HG03439 (cell line): ENCODE data around the gene KIF5A.
"Not testable (repeated sequence)": the region's sequence is repeated elsewhere in the genome, so short reads cannot be mapped to it uniquely, and the experiment has no call there.

Experiments
- ATAC-seq: cut with Tn5 transposase; IDR thresholded peaks from one replicate; pipeline ENCODE4 v1.9.1; 2021; ENCODE audit warnings: mild to moderate bottlenecking, moderate library complexity; ENCODE audit not compliant: unreplicated experiment

Gene KIF5A

DNA sequence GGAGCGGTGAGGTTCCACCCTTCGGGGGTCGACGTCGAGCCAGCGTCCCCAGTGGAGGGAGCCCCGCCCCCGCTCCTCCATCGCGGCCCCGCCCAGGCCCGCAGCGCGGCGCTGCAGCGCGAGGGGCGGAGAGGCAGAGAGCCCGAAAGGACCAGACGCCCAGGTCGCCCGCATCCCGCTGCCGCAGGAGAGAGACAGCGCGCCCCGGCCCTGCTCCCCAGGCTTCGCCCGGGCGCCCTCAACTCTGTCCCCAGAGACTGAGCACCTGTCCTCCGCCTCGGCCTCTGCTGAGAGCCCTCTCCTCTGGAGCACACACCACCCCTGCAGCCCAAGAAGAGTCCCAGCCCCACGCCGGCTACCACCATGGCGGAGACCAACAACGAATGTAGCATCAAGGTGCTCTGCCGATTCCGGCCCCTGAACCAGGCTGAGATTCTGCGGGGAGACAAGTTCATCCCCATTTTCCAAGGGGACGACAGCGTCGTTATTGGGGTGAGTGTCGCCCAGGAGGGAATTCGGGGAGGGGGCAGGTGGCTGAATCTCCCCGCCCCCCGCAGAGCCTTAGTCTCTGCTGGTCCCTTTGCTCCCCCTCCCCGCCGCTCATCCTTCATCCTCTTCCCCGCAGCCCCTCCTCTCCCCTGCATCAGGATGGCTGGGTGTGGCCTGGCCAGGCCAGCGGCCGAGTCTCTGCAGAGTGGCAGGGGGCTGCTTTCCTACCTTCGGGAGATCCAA lies at the start of gene KIF5A:
KIF5A (plus strand) TSS at position 136 of the 732 bp plus-strand sequence; CDS start at position 364, 228 bp downstream.
- no peak for ATAC-seq

DNA sequence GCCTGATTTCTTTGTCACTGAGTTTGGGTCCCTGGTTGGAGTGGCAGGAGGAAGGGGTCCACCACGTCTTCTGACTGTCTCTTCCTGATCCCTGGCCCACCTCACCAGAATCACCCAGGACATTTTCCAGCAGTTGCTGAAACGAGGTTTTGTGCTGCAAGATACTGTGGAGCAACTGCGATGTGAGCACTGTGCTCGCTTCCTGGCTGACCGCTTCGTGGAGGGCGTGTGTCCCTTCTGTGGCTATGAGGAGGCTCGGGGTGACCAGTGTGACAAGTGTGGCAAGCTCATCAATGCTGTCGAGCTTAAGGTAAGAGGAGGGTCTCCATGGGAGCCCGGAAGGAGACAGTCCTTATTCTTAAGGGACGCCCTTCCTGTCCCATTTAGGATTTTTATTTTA lies 49.6 kb upstream of the KIF5A start:
- ATAC-seq: no peak

DNA sequence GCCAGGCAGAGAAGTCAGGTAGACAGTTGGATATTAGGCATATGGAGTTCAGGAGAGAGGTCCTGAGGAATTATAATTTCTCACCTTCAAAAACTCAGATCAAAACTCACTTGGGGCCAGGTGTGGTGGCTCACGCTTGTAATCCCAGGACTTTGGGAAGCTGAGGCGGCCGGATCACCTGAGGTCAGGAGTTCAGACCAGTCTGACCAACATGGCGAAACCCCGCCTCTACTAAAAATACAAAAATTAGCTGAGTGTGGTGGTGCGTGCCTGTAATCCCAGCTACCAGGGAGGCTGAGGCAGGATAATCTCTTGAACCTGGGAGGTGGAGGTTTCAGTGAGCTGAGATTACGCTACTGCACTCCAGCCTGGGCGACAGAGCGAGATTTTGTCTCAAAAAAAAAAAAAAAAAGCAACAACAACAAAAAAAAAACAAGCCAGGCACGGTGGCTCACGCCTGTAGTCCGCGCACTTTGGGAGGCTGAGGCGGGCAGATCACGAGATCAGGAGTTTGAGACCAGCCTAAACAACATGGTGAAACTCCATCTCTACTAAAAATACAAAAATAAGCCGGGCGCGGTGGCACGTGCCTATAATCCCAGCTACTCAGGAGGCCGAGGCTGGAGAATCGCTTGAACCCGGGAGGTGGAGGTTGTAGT lies 47.4 kb upstream of the KIF5A start:
- ATAC-seq: not testable (repeated sequence)

DNA sequence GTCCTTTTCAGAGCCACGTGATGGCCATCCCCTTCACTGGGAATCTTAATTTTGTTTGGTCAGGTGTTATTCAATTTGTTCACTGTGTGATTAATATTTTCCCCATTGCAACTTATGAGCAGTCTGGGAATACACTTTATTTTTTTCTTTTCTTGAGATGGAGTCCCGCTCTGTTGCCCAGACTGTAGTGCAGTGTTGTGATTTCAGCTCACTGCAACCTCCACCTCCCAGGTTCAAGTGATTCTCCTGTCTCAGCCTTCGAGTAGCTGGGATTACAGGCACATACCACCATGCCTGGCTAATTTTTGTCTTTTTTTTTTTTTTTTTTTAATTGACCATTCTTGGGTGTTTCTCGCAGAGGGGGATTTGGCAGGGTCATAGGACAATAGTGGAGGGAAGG lies 43.3 kb upstream of the KIF5A start:
- not testable (repeated sequence) for ATAC-seq

DNA sequence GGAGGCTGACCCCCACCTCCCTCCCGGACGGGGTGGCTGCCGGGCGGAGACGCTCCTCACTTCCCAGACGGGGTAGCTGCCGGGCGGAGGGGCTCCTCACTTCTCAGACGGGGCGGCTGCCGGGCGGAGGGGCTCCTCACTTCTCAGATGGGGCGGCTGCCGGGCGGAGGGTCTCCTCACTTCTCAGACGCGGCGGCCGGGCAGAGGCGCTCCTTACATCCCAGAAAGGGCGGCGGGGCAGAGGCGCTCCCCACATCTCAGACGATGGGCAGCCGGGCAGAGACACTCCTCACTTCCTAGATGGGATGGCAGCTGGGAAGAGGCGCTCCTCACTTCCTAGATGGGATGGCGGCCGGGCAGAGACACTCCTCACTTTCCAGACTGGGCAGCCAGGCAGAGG lies 42.0 kb upstream of the KIF5A start:
- ATAC-seq: not testable (repeated sequence)

DNA sequence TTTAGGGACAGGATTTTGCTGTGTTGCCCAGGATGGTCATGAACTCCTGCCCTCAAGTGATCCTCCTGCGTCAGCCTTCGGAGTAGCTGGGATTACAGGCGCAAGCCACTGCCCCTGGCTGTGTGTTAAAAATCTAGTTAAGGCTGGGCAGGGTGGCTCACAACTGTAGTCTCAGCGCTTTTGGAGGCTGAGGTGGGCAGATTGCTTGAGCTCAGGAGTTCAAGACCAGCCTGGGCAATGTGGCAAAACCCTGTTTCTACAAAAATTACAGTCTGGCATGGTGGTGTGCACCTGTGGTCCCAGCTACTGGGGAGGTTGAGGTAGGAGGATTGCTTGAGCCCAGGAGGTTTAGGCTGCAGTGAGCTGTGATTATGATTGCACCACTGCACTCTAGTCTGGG lies 38.7 kb upstream of the KIF5A start:
- no peak for ATAC-seq

DNA sequence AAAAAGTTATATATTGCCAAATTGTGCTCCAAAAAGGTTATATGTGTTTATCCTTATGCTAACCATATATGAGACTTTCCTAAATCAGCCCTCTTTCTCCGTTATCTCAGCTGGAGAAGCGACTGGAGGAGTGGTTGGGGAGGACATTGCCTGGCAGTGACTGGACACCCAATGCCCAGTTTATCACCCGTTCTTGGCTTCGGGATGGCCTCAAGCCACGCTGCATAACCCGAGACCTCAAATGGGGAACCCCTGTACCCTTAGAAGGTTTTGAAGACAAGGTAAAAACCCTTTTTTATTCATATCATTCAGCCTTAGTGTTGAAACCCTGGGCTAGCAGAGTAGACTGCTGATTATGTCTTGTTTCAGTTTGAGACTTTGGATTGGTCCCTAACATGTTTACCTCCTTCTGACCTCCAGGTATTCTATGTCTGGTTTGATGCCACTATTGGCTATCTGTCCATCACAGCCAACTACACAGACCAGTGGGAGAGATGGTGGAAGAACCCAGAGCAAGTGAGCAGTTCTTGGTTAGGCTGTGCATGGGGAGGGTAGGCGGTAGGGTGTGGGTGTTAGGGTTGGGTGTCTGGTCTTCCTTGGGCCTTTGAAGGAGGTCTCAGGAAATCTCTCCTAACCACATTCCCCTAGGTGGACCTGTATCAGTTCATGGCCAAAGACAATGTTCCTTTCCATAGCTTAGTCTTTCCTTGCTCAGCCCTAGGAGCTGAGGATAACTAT lies 38.1 kb upstream of the KIF5A start:
- ATAC-seq: no peak

DNA sequence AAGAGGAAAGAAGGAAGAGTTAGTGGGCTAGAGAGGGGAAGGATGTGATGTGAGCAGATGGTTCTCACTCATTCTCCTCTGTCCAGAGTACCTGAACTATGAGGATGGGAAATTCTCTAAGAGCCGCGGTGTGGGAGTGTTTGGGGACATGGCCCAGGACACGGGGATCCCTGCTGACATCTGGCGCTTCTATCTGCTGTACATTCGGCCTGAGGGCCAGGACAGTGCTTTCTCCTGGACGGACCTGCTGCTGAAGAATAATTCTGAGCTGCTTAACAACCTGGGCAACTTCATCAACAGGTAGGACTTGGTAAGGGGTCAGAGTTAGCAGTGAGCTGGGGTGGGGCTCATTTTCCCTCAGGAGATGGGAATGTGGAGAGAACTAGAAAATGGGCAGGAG lies 37.2 kb upstream of the KIF5A start:
- ATAC-seq: no peak

DNA sequence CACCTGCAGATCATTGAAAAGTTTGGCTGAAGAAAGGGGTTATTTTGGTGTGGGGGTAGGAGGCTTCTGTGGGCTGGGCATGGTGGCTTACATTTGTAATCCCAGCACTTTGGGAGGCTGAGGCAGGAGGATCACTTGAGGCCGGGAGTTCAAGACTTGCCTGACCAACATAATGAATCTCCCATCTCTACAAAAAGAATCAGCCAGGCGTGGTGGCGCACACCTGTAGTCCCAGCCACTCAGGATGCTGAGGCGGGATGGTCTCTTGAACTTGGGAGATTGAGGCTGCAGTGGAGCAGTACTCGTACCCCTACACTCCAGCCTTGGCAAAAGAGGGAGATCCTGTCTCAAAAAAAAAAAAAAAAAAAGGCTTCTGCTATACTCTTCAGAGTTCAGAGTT lies 36.6 kb upstream of the KIF5A start:
- no peak for ATAC-seq

DNA sequence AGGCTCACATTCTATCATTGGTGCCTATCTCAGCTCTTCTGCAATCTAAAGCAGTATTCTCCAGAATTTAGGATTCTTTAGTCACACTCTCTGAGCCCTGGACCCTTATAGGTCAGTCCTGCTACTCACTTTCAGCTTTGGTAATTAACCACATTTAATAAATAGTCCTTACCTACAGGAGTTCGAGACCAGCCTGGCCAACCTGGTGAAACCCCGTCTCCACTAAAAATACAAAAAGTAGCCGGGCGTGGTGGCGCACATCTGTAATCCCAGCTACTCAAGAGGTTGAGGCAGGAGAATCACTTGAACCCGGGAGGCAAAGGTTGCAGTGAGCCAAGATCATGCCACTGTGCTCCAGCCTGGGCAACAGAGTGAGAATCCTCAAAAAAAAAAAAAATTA lies 36.2 kb upstream of the KIF5A start:
- ATAC-seq: not testable (repeated sequence)

DNA sequence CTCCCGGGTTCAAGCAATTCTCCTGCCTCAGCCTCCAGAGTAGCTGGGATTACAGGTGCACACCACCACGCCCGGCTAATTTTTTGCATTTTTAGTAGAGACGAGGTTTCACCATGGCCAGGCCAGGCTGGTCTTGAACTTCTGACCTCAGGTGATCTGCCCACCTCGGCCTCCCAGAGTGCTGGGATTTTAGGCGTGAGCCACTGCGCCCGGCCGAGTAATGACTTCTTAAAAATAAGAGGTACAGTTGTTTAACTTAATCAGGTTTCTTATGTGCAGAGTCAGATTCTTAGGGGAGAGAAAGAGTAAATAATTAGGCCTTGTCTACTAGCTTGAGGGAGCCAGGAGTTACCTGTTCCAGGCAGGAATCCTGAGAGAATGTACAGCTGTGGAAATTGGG lies 35.6 kb upstream of the KIF5A start:
- ATAC-seq: not testable (repeated sequence)

DNA sequence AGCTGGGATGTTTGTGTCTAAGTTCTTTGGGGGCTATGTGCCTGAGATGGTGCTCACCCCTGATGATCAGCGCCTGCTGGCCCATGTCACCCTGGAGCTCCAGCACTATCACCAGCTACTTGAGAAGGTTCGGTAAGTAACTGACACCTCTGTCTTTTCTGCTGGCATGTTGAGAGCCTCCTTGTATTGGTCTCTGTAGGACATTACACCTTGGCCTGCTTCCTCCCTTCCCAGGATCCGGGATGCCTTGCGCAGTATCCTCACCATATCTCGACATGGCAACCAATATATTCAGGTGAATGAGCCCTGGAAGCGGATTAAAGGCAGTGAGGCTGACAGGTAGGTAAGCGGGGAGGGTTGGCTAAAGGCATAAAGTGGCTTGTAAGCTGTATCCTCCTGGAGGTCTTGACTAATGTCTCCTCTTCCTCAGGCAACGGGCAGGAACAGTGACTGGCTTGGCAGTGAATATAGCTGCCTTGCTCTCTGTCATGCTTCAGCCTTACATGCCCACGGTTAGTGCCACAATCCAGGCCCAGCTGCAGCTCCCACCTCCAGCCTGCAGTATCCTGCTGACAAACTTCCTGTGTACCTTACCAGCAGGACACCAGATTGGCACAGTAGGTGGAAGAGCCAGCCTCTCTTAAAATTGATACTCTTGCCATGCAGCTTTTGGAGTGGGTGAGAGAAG lies 35.0 kb upstream of the KIF5A start:
- ATAC-seq: no peak

DNA sequence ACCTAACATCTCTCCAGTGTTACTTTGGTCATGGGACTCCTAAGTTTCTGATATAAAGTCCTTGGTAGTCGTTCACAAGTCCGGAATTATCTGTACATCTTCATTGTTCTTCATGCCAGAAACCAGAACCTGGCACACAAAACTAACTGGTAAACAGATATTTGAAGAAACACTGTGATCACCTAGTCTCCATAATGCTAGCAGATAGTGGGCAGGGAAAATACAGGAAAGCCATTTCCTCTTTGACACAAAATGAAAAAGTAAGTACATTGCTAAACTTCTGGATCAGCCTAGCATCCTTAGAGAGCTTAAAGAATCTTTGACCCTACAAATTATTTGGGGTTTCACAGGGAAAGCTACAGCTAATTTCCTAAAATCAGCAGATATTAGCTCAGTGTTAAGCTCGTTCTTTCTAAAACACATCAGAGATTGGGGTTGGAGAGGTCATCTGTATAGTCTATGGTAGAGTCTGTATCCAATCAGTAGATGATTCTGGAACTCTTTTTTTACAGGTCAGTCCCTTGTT lies 34.4 kb upstream of the KIF5A start:
- no peak for ATAC-seq

DNA sequence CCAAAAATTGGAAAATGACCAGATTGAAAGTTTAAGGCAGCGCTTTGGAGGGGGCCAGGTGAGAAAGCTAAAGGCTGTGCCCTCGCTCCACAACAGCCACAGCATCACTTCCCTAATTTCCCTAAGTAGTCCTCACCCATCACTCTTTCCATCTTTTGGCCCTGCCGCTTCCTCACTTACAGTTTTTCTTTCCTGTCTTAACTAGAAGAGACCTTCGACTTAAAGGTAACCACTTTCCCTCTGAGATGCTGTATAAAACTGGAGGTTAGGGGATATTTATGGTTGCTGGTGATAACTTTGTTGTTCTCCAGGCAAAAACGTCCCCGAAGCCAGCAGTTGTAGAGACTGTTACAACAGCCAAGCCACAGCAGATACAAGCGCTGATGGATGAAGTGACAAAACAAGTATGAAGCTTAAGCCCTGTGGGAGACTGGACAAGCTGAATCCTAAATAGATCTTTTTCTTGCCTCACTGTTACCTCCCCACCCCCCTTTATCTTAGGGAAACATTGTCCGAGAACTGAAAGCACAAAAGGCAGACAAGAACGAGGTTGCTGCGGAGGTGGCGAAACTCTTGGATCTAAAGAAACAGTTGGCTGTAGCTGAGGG lies 33.8 kb upstream of the KIF5A start:
- ATAC-seq: no peak

DNA sequence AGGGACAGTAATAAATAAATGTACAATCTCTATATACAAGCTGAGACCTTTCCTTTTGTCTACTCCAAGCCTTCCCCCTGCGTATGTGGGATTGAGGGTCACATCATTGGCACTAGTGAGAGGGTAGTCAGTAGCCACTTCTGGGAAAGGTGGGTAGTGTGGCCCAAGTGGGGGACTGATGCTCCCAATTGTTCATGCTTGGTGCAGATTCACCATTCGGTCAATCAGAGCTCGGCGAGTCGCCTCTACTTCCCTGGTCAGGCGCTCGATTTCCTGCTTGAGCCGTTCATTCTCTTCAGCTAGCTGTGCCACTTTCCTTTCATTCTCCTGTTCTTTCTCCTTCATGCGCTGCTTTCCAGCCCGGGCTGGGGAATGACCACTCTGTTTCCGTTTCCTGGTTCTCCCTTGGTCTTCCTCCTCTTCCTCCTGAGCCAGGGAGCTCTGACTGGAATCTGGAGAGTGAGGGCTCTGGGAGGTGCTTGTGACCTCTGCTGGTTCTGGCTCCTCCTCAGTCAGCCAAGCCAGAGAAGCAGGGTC lies 33.2 kb upstream of the KIF5A start:
- no peak for ATAC-seq

DNA sequence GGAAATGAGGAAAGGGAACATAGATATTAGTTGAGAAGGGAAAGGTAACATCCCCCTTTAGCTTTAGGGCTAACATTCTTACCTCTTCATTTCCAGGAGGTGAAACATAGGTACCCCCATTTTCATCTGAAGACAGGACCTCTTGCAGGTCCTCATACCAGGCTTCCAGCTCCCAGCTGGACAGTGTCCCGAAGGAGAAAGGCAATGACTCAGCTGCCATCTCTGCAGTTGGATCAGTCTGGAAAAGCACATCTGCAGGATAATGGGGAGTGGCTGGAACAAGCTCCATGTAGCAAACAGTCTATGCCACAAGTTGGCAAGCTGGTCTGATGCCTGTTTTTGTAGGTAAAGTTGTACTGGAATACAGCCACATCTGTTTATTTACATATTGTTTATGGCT lies 32.7 kb upstream of the KIF5A start:
- ATAC-seq: no peak

DNA sequence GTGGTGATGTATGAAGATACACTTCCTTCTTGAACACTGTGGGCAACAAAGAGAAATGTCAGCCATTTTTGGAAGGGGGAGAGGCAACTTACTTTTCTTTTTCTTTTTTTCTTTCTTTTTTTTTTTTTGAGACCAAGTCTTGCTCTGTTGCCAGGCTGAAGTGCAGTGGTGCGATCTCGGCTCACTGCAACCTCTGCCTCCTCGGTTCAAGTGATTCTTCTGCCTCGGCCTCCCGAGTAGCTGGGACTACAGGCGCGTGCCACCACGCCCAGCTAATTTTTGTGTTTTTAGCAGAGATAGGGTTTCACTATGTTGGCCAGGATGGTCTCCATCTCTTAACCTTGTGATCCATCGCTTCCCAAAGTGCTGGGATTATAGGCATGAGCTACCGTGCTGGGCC lies 32.1 kb upstream of the KIF5A start:
- ATAC-seq: not testable (repeated sequence)

DNA sequence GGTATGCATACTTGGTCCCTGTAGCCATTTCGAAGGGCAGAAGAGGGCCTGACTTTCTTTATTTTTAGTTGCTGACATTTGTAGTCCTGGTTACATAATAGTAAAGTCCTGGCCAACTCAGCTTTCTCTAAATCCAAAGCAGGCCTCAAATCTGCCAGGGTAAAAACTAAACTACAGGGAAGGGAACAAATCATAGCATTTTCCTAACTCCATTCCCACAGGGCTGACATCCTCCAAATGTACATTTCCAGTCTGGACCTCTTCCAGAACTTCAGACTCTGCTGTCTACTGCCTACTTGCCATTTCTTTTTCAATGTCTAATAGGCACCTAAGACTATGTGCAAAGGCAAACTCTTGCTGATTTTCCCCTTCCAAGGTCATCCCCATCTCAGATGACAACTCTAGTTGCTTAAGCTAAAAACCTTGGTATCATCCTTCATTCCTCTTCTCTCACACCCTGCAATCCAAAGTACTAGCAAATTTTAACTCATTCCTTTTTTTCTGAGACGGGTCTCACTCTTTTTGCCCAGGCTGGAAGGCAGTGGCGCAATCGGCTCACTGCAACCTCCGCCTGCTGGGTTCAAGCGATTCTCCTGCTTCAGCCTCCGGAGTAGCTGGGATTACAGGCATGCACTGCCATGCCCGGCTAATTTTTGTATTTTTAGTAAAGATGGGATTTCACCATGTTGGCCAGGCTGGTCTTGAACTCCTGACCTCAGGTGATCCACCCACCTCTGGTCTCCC lies 31.5 kb upstream of the KIF5A start:
- no peak for ATAC-seq

DNA sequence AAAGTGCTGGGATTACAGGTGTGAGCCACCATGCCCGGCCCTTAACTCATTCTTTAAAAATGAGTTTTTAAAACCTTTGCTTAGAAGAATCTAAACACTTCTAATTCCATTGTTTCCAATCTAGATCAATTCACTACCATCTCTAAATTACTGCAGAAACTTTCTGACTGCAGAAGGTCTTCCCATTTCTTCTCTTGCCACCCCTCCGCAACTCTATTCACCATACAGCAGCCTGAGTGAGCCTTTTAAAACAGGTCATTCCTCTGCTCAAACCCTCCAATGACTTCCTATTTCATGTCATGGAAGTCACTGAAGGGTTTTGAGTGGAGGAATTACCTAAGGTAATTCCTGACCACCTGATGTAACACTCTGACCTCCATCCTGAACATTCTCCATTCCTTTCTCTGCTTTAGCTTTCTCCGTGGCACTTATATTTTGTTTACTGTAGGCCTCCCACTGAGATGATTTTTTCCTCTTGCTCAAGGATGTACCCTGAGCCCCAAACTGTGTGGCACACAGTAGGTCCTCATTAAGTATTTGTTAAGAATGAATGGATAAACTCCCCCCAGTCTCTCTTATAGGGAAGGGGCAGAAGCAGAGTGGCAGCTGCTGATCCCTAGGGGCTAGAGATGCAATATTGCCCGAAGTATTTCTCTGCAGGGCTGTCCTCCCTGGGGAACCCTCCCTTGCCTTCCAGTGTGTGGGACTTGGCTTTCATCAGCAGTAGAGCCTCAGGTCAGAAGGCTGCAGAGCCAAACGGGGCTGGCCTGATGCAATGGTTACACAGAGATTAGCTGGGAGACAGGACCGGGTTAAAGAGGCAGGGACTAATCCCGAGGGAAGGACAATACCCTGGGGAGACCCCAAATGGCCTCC lies 30.7 kb upstream of the KIF5A start:
- no peak for ATAC-seq
